K562 (cell line): ENCODE data around the gene AP5Z1. TPM values are rescaled to one million over a fixed set of nuclear protein-coding genes. Genes with fewer than 3 reads are reported as not detected.

Source experiments
- ATAC-seq: fragments of 200-7000 bp; cut with Tn5 transposase; 3 replicates; pipeline ENCODE4 v1.9.1; 2020; ENCODE audit warnings: moderate library complexity
- BruUV-seq: library from RNA; stranded (reverse); fragments of 400-500 nt; replicated peaks from 2 replicates; lab custom pipeline; 2021; lab: Mats Ljungman, UMichigan
- CTCF ChIA-PET: fragments of 300-600 bp; formaldehyde crosslinking; extraction: SDS; loops from one replicate; lab custom pipeline; 2021; ENCODE audit warnings: low intra/inter-chr PET ratio; lab: Yijun Ruan, JAX
- POLR2A ChIA-PET: fragments of 300-600, 350-650 bp; sonication (Branson Sonifier 250); formaldehyde crosslinking; extraction: SDS; loops from one replicate; lab custom pipeline; 2021; ENCODE audit warnings: antibody characterized with exemption, inconsistent platforms; lab: Yijun Ruan, JAX
- DNase-seq, 4 experiments: peaks; one replicate each; pipeline versions ENCODE4 v3.0.0 to v3.0.0-alpha.2; 2011 to 2018; ENCODE audit warnings: low spot score in 3 of 4, mixed read lengths in 3 of 4; ENCODE audit errors: extremely low read depth in 1 of 4
- FAIRE-seq: peaks from 2 replicates; lab custom pipeline; 2011; peaks lifted over from hg19 to GRCh38; lab: Jason Lieb, UNC
- H2AFZ ChIP-seq: 2 replicates; pipeline ENCODE4 v1.6.0; 2011; ENCODE audit warnings: low read depth, low read length, control low read depth, inconsistent platforms
- H3K27ac ChIP-seq: fragments of 200-600 bp; 3 replicates; pipeline ENCODE4 v1.8.0; 2011; ENCODE audit warnings: low read depth, mild to moderate bottlenecking, control low read depth, inconsistent platforms, low read length, moderate library complexity, mixed read lengths; ENCODE audit errors: extremely low read depth
- H3K27me3 ChIP-seq, 2 experiments: fragments of 300-600 bp in 1 of 2; 2 replicates in 1 of 2; 3 replicates in 1 of 2; pipeline versions ENCODE4 v1.6.0 to v1.8.0; 2011; ENCODE audit warnings: inconsistent platforms in 2 of 2, low read length in 2 of 2, mild to moderate bottlenecking in 1 of 2, mixed read lengths in 1 of 2, moderate library complexity in 1 of 2; ENCODE audit not compliant: control insufficient read depth in 2 of 2, insufficient read depth in 2 of 2
- H3K36me3 ChIP-seq: fragments of 300-600 bp; 3 replicates; pipeline ENCODE4 v1.8.0; 2011; ENCODE audit warnings: mild to moderate bottlenecking, low read length, inconsistent platforms; ENCODE audit not compliant: control insufficient read depth, insufficient read depth
- H3K4me1 ChIP-seq, 2 experiments: fragments of 200-600 bp in 1 of 2; replicated peaks in 1 of 2; 2 replicates in 1 of 2; 3 replicates in 1 of 2; pipeline versions ENCODE4 v1.5.1 to v1.8.0; 2011; ENCODE audit warnings: inconsistent platforms in 2 of 2, low read length in 2 of 2, mild to moderate bottlenecking in 1 of 2, mixed read lengths in 1 of 2, moderate library complexity in 1 of 2; ENCODE audit not compliant: control insufficient read depth in 2 of 2, insufficient read depth in 2 of 2
- H3K4me2 ChIP-seq: 2 replicates; pipeline ENCODE4 v1.6.1; 2011; ENCODE audit warnings: low read length, control low read depth, inconsistent platforms, mixed read lengths; ENCODE audit not compliant: insufficient read depth
- H3K4me3 ChIP-seq: fragments of 200-600 bp; sonication (generic), shearing (Covaris generic); 2 replicates; pipeline ENCODE4 v1.5.1; 2016; ENCODE audit warnings: control low read depth, inconsistent platforms
- H3K79me2 ChIP-seq: fragments of 200-600 bp; 3 replicates; pipeline ENCODE4 v1.8.0; 2011; ENCODE audit warnings: low read length, inconsistent platforms; ENCODE audit not compliant: control insufficient read depth, insufficient read depth
- H3K9ac ChIP-seq, 2 experiments: 2 replicates each; pipeline versions ENCODE4 v1.6.0 to v1.6.1; 2011; ENCODE audit warnings: low read depth in 2 of 2, low read length in 2 of 2, control low read depth in 1 of 2, inconsistent platforms in 1 of 2, mild to moderate bottlenecking in 1 of 2, mixed read lengths in 1 of 2; ENCODE audit not compliant: insufficient read depth in 1 of 2
- H3K9me1 ChIP-seq: one replicate; pipeline ENCODE4 v1.6.0; 2011; ENCODE audit warnings: inconsistent platforms, mild to moderate bottlenecking, low read length, moderate library complexity; ENCODE audit not compliant: control insufficient read depth, insufficient read depth
- H3K9me3 ChIP-seq: replicated peaks from 2 replicates; pipeline ENCODE4 v1.5.1; 2011; ENCODE audit warnings: low read depth, low read length, inconsistent platforms; ENCODE audit not compliant: control insufficient read depth, insufficient read depth
- H4K20me1 ChIP-seq: replicated peaks from 2 replicates; pipeline ENCODE4 v1.6.1; 2011; ENCODE audit warnings: low read length, inconsistent platforms, mixed read lengths; ENCODE audit not compliant: control insufficient read depth, insufficient read depth
- BRCA1 ChIP-seq, 2 experiments: fragments of 450-650 bp in 1 of 2; sonication (generic) in 1 of 2; formaldehyde crosslinking in 1 of 2; IDR thresholded peaks; 2 replicates each; pipeline versions ENCODE4 v1.5.0 to v1.6.1; 2017 to 2020; ENCODE audit warnings: mild to moderate bottlenecking in 1 of 2, missing genetic modification reagents in 1 of 2
- DPF2 ChIP-seq: fragments of 450-650 bp; IDR thresholded peaks from 2 replicates; pipeline ENCODE4 v1.6.1; 2016
- EZH2 ChIP-seq: IDR thresholded peaks from 2 replicates; pipeline ENCODE4 v1.6.1; 2012; ENCODE audit warnings: low read depth, mild to moderate bottlenecking, inconsistent platforms, low read length, borderline replicate concordance
- HDAC6 ChIP-seq: IDR thresholded peaks from 2 replicates; pipeline ENCODE4 v1.6.1; 2012; ENCODE audit warnings: low read depth, mild to moderate bottlenecking, control low read depth, inconsistent platforms, low read length, moderate library complexity
- ILK ChIP-seq: fragments of 450-650 bp; IDR thresholded peaks from 2 replicates; pipeline ENCODE4 v1.6.1; 2016; ENCODE audit warnings: missing genetic modification characterization, low read depth, mild to moderate bottlenecking, missing compliant biosample characterization, moderate library complexity, borderline replicate concordance
- JUNB ChIP-seq: fragments of 450-650 bp; formaldehyde crosslinking; conservative IDR thresholded peaks from 2 replicates; pipeline ENCODE4 v1.4.0; 2020; ENCODE audit warnings: mild to moderate bottlenecking
- KDM4B ChIP-seq, 2 experiments: fragments of 450-650 bp in 1 of 2; sonication (generic) in 1 of 2; IDR thresholded peaks; 2 replicates each; pipeline ENCODE4 v1.6.1; 2016 to 2017; ENCODE audit warnings: borderline replicate concordance in 2 of 2, antibody characterized with exemption in 1 of 2, low read depth in 1 of 2, mild to moderate bottlenecking in 1 of 2
- MAX ChIP-seq: sonication (generic); formaldehyde crosslinking; IDR thresholded peaks from 2 replicates; pipeline ENCODE4 v1.9.0; 2022; ENCODE audit warnings: mild to moderate bottlenecking, missing genetic modification reagents
- NR2C2 ChIP-seq, 2 experiments: fragments of 200-800 bp in 1 of 2; sonication (Bioruptor generic) in 1 of 2; sonication (generic) in 1 of 2; formaldehyde crosslinking in 1 of 2; IDR thresholded peaks; 2 replicates each; pipeline versions ENCODE4 v1.6.1 to v1.8.0; 2016 to 2022; ENCODE audit warnings: mild to moderate bottlenecking in 1 of 2, missing compliant biosample characterization in 1 of 2, missing genetic modification characterization in 1 of 2, missing genetic modification reagents in 1 of 2
- NRF1 ChIP-seq, 2 experiments: fragments of 450-650 bp; IDR thresholded peaks in 1 of 2; conservative IDR thresholded peaks in 1 of 2; 2 replicates each; pipeline ENCODE4 v1.6.1; 2014; ENCODE audit warnings: mild to moderate bottlenecking in 2 of 2
- PHF20 ChIP-seq: fragments of 450-650 bp; IDR thresholded peaks from 2 replicates; pipeline ENCODE4 v1.6.1; 2018; ENCODE audit not compliant: partially characterized antibody
- PTTG1 ChIP-seq: fragments of 450-650 bp; IDR thresholded peaks from 2 replicates; pipeline ENCODE4 v1.6.1; 2016; ENCODE audit warnings: low read depth, mild to moderate bottlenecking, missing genetic modification characterization, missing compliant biosample characterization
- RAD21 ChIP-seq, 2 experiments: fragments of 250-450 bp in 1 of 2; fragments of 450-650 bp in 1 of 2; sonication (Bioruptor Pico) in 1 of 2; formaldehyde crosslinking in 1 of 2; IDR thresholded peaks in 1 of 2; conservative IDR thresholded peaks in 1 of 2; 2 replicates each; pipeline versions ENCODE4 v1.4.0 to v1.8.0; 2020 to 2022; ENCODE audit warnings: mild to moderate bottlenecking in 2 of 2, moderate library complexity in 1 of 2
- RBM39 ChIP-seq: fragments of 200-400 bp; formaldehyde crosslinking; optimal IDR thresholded peaks from 2 replicates; pipeline ENCODE3; 2018; ENCODE audit warnings: low read depth, low read length
- SPI1 ChIP-seq: IDR thresholded peaks from 2 replicates; pipeline ENCODE4 v1.6.1; 2011; ENCODE audit warnings: low read depth, low read length, control low read depth, borderline replicate concordance
- TEAD1 ChIP-seq, 2 experiments: fragments of 450-650 bp in 1 of 2; sonication (generic) in 1 of 2; formaldehyde crosslinking; IDR thresholded peaks; 2 replicates each; pipeline versions ENCODE4 v1.4.0 to v1.8.0; 2020 to 2022; ENCODE audit warnings: mild to moderate bottlenecking in 2 of 2, missing genetic modification reagents in 1 of 2
- ZFX ChIP-seq: sonication (generic); formaldehyde crosslinking; IDR thresholded peaks from 2 replicates; pipeline ENCODE4 v1.8.0; 2022; ENCODE audit warnings: mild to moderate bottlenecking, missing genetic modification reagents, moderate library complexity
- ZNF668 ChIP-seq: fragments of 250-450 bp; sonication (Bioruptor Pico); IDR thresholded peaks from 2 replicates; pipeline ENCODE4 v1.8.0; 2022; ENCODE audit warnings: mild to moderate bottlenecking, inconsistent platforms
- WGBS: fragments of 100-300 bp; shearing (Covaris generic); methylation state at CpG from one replicate; pipeline ENCODE4 v1.1.6; 2016; ENCODE audit warnings: low coverage, mixed read lengths; ENCODE audit not compliant: insufficient coverage; ENCODE audit errors: missing lambda C conversion rate; 5-methylcytosine and 5-hydroxymethylcytosine counted together
- in situ Hi-C: fragments of 300-500 bp; cut with MboI; formaldehyde crosslinking; loops from 4 replicates; pipeline ENCODE4 v1.15.0; 2018; ENCODE audit warnings: inconsistent platforms, mixed read lengths
- intact Hi-C: fragments of 100-400 bp; cut with micrococcal nuclease; formaldehyde crosslinking; loops from 2 replicates; pipeline ENCODE4 v1.14.2; 2022
- polyA plus RNA-seq, 8 experiments: library from polyadenylated mRNA; depleted of rRNA in 4 of 8; stranded (reverse) in 5 of 8; unstranded in 3 of 8; fragments of >200 nt; fragmentation: Nextera tagmentation in 2 of 8; fragmentation: Illumina TruSeq in 1 of 8; extraction: Ambion mirVana in 2 of 8; extraction: Trizol in 1 of 8; gene quantifications; 2 replicates each; pipeline versions ENCODE4 v1.2.1 to v1.2.3, GENCODE V29; 2011 to 2014; ENCODE audit warnings: inconsistent platforms in 1 of 8, missing spikeins in 1 of 8
- total RNA-seq, 7 experiments: library from RNA; depleted of rRNA in 6 of 7; stranded (reverse); fragments of >200 nt in 6 of 7; fragmentation: Illumina TruSeq in 2 of 7; extraction: Trizol in 2 of 7; gene quantifications; 2 replicates each; pipeline versions ENCODE4 v1.2.1 to v1.2.3, GENCODE V29; 2011 to 2021; ENCODE audit warnings: low replicate concordance in 1 of 7
- TF ChIP-seq, protein P1 (sequence below), 2 experiments: IDR thresholded peaks in 1 of 2; conservative IDR thresholded peaks in 1 of 2; 2 replicates each; pipeline ENCODE4 v1.6.1; 2016; ENCODE audit warnings: low read depth in 2 of 2, mild to moderate bottlenecking in 1 of 2, missing compliant biosample characterization in 1 of 2, missing genetic modification characterization in 1 of 2, moderate library complexity in 1 of 2

The AP5Z1 gene
- total and polyA plus RNA-seq, 9 of the 15 experiments (the other 6 are each of a cell fraction or from before 2014, with no cell fraction given), result 0.06 to 31.1 (median 6.4) TPM

- 60% methylated on average over 23 of the region's 38 CpGs for WGBS
- H3K9ac ChIP-seq, result no peak overlapping the region
- no peaks in the 10 kb centered on the region for H3K36me3 ChIP-seq
- peaks cover 0 to 12% of the 10 kb centered on the region in 2 experiments; a peak in 2 of 5 replicates for H3K4me1 ChIP-seq
- no peak overlapping the region for H3K27ac ChIP-seq
- H3K79me2 ChIP-seq, result no peaks in the 10 kb centered on the region
- H3K9me3 ChIP-seq, result no peaks in the 10 kb centered on the region
- in situ Hi-C loops, result no loop called here
- intact Hi-C loops, result no loop called here
- BruUV-seq, result no TSS peak
- H3K4me3 ChIP-seq, result no peak overlapping the region
- FAIRE-seq (no peak), ATAC-seq (no peak)
- POLR2A ChIA-PET, result interaction anchor here (0.5 to 0.7 kb wide), 2 partner anchors 63 to 330 kb away, joined by 3 to 4 read pairs; no protein-coding TSS in a partner anchor
- H3K27me3 ChIP-seq, result peaks cover 0 to 4% of the 10 kb centered on the region in 2 experiments; a peak in 2 of 5 replicates
- no peak for TF ChIP-seq HDAC6
- no peak for TF ChIP-seq BRCA1 (IDR thresholded peaks at IDR 0.05)
- no peak for TF ChIP-seq BRCA1 (CRISPR knock-in tag; IDR thresholded peaks at IDR 0.05)
- no peak for TF ChIP-seq SPI1
- TF ChIP-seq NRF1 (conservative IDR thresholded peaks at IDR 0.05 in 1 of 2, IDR thresholded peaks at IDR 0.05 in 1 of 2), result no peak
- TF ChIP-seq RAD21 (CRISPR knock-in tag; conservative IDR thresholded peaks at IDR 0.05 in 1 of 2, IDR thresholded peaks at IDR 0.05 in 1 of 2), result no peak
- TF ChIP-seq DPF2, result no peak
- no peak for TF ChIP-seq PTTG1 (tag)
- TF ChIP-seq PHF20, result no peak
- TF ChIP-seq TEAD1 (CRISPR knock-in tag; IDR thresholded peaks at IDR 0.05), result no peak
- TF ChIP-seq EZH2, result no peak
- no peak for TF ChIP-seq RBM39
- TF ChIP-seq ILK (tag), result no peak
- no peak for TF ChIP-seq KDM4B (IDR thresholded peaks at IDR 0.05; ENCODE audit: borderline replicate concordance in 2 of 2, low read depth in 1 of 2)
- no peak for TF ChIP-seq JUNB (CRISPR knock-in tag)
- no peak for TF ChIP-seq MAX (CRISPR knock-in tag)
- no peak for TF ChIP-seq ZNF668
- TF ChIP-seq, protein P1, sequence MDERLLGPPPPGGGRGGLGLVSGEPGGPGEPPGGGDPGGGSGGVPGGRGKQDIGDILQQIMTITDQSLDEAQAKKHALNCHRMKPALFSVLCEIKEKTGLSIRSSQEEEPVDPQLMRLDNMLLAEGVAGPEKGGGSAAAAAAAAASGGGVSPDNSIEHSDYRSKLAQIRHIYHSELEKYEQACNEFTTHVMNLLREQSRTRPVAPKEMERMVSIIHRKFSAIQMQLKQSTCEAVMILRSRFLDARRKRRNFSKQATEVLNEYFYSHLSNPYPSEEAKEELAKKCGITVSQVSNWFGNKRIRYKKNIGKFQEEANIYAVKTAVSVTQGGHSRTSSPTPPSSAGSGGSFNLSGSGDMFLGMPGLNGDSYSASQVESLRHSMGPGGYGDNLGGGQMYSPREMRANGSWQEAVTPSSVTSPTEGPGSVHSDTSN (CRISPR knock-in tag; IDR thresholded peaks at IDR 0.05; ENCODE audit: low read depth), result no peak
- TF ChIP-seq, protein P1 (tag; conservative IDR thresholded peaks at IDR 0.05; ENCODE audit: low read depth), result no peak
- TF ChIP-seq ZFX (CRISPR knock-in tag), result no peak
- TF ChIP-seq NR2C2 (CRISPR knock-in tag; IDR thresholded peaks at IDR 0.05), result no peak
- no peak for TF ChIP-seq NR2C2 (tag; IDR thresholded peaks at IDR 0.05)
- TF ChIP-seq, all 486 proteins: peak for 0
- CTCF ChIA-PET, result no interaction called here
- Histone ChIP-seq H3K4me2 (no peak overlapping the region), H3K9me1 (no peaks in the 10 kb centered on the region), H2AFZ (no peak overlapping the region), H4K20me1 (0 out of 2 replicates have a peak, but pooled peaks cover 8% of the 10 kb centered on the region)
- DNase-seq, result no peak
These were observed 33.7 kb downstream of the AP5Z1 start for GRCh38 chr7:4809091-4809591.
